ENCODE data around the gene TSPAN7.

Gene TSPAN7, protein sequence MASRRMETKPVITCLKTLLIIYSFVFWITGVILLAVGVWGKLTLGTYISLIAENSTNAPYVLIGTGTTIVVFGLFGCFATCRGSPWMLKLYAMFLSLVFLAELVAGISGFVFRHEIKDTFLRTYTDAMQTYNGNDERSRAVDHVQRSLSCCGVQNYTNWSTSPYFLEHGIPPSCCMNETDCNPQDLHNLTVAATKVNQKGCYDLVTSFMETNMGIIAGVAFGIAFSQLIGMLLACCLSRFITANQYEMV

DNA sequence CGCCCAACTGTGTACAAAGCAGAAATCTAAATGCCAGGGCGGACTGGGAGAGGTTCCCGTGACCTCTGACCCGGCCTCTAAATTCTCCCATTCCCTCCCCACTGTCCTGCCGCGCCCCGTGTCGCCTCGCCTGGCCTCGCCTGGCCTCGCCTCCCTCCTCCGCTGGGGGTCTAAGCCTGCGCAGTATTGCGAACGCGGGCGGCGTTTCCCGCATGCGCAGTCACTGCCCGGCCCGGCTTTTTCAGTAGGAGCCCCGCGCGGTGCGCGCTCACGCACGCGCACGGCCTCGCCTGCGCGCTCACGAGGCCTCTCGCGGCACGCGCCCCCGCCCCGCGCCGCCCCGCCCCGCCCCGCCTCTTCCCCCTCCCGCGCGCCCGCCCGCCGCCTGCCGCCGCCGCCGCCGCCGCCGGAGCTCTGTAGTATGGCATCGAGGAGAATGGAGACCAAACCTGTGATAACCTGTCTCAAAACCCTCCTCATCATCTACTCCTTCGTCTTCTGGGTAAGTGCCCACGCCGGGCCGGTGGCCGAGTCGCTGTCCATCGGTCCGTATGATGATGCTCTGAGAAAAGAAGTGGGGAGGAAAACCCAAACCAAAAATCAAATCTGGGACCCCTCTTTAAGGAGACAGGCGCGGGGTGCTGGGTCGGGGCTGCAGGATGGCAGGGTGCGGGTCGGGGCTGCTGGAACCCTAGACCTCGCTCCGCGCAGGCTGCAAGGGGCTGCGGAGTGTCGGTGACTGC, at the start of gene TSPAN7:
Gene TSPAN7, plus strand, starts transcription at position 417 of the 743 bp plus-strand sequence. Its CDS starts 5 bp downstream, at position 422.
- peak; percentile 87 for DNase-seq

DNA sequence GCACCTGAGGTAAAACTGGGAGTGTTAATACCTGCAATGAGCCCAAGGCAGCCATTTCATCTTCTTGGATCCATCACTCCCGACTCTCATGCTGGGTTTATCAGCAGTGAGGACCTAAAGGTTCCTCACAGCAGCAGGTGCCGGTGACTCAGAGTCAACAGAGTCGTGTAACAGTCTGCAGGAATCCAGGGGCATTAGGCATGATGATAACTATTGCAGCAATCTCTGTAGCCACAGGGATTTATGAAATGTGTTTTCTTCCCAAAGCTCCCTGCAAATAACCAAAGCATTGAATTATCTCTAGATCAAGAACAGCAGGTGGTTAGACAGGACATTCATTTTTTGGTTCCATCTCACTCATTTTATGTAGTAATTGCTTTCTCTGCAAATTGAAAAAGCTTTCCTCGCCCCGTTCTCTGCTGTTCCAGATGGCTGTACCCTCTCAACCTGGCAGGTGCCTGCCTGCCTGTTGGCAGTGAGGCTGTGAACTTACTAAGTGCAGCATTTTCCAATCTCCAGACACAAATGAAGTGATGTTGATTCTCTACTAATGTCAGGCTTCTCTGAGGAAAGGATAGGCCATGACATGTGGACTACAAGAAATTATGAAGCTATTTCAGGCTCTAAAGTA, 48.1 kb upstream of the TSPAN7 start:
- DNase-seq = no peak

DNA sequence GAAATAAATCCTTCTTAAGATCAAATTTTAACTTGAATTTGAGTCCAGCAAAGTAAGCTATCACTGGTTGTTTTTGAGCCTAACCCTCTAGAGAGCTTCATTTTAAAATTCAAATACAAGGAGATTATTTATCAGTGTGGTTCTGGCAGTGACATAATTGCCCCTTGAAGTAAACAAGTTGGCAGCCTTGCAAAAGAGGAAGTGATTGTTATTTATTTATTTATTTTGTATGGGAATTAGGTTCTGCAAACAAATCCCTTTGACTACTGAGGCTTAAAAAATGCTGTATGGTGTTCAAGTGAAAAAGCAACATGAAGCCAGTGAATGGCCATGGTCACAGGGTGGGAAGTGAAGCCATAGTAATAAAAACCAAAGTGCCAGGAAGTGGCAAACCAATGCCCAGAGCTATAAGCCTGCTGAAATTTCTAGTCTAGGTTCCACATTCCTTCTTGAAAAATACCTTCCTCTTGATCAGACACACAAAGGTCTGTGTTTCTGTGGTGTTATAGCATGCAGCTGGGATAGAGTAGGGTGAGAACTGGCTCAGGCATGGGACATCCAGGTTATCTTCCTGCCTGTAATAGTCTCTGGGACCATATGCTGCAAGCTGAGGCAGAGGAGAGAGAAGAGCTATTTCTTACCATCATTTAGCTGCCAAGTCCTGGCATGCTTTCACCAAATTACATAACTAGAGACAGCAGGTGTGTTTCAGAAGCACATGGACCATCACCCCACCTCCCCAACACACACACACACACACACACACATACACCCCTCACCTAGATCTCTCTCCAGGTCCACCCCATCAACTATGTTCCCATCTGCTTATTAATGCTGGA, 47.1 kb upstream of the TSPAN7 start:
- no peak for DNase-seq

DNA sequence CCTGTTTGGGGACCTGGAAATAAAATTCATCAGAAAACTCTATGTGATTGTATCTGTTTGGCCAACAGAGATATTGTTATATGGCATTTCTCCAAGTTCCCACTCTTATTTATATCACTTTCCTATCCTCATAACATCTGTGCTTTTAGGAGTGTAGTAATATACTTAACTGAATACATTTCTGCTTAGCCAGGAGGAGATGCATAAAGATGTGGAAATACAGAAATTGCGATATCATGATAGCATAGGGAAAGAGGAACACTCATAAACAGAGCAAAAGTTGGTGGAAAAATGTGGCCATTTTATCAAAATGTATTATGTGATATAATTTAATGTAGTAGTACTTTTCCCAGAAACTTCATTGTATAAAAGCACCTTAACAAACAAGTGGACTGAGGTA, 46.1 kb upstream of the TSPAN7 start:
- no peak for DNase-seq

DNA sequence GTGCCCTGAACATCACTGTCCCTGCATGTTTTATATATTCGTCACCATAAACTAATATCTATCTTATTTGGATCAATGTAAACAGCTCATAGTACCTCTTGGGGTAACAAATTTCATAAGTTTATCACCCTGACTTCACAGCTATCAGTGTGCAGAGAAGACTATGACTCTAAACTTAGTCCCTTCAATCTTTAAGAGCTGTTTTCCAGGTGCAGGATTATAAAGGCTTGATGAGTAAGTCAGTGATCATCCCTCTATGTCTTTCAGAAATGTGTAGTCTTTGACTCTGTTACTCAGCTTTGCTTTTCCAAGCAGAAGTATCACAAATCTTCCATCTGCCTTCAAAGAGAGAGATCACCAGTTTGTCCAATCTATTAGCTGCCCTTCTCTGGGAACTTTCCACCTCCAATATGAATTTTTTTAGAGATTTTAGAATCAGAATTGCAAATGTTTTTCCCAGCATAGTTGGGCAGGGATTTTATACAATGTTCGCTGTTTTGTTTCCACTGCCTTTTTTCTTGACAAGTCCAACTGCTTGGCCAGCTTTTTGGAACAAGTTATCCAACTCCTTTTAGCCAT, 45.1 kb upstream of the TSPAN7 start:
- no peak for DNase-seq

DNA sequence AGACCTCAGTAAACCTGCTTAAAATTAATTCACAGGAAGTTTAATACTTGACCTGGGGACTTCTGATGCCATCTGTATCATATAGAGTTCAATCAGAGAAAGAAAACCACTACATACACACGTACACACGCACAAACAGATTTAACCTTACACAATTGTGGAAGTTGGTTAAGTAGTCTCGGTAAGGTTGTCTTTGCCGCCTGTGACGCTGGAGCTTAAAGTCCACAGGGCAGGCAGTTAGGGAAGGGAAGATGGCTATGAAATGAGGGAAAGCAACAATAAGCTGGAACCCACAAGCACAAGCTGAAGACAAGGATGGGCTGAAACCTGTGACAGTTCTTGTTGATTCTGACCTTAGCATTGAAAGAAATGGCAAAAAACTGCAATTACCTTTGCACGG, 41.7 kb upstream of the TSPAN7 start:
- no peak for DNase-seq

DNA sequence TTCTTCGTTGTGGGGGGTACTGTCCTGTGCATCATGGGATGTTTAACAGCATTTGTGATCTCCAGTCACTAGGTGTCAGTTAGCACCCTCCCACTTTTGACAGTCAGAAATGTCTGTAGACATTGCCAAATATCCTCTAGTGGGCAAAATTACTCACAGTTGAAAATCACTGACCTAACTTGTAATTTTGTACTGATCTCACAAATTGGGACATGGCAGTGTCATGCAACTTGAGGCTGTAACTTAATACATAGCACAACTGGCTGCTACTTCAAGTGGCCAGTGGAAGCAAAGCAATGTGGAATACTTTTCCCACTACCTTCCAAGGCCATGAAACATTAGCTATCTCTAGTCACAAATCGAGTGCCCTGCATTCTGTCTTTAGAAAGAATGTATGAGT, 23.2 kb upstream of the TSPAN7 start:
- DNase-seq = no peak

DNA sequence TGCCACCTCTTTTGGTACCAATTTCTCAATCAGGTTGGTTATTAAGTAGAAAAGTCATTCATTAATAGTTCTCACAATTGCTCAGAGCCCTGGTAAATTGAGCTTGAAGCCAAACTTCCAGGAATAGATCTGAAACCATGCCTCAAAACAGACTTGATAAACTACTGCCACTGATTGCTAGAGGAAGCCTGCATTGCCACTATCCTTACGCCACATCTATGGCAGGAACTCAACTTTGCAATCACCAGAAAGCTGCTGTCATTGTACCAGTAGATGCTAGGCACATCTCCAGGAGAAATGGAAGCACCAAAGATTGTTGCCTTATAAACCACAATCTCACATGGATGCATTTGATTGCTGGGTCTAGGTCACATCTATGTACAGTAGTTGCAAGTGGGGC, 21.6 kb upstream of the TSPAN7 start:
- no peak for DNase-seq

DNA sequence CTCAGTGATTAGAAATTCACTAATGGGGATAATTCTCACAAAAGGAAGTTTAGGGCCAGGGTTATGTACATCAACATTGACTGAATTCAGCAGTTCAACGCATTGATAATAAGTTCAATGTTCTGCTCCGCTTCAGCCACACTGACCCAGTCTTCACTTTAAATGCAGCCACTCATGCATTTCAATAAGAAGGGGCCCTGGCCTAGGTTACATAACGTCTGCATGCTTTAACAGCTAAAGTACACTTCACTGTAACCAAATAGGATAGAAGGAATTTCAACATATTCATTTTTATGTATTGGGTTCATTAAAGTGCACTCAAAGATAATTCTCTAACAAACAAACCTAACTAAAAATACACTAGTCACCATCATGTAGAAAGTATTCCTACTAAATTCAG, 12.8 kb upstream of the TSPAN7 start:
- no peak for DNase-seq

DNA sequence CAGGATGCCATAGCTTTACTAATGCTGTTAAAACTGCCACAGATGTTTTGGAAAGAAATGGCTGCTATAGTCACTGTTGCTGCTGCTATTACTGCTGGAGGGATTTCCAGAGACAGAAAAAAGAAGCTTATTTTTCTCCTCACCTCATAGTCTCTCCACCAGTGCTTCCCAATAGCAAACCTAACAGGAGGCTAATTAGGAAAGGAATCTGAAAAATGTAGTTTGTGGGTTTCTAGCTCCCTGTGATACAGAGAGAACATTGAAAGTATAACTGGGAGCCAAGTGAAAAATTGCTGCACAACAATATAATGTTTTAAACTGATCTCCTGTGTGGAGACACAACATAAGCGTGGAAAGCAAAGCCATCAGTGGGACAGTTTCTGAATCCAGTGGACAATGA, 8.6 kb upstream of the TSPAN7 start:
- no peak for DNase-seq

DNA sequence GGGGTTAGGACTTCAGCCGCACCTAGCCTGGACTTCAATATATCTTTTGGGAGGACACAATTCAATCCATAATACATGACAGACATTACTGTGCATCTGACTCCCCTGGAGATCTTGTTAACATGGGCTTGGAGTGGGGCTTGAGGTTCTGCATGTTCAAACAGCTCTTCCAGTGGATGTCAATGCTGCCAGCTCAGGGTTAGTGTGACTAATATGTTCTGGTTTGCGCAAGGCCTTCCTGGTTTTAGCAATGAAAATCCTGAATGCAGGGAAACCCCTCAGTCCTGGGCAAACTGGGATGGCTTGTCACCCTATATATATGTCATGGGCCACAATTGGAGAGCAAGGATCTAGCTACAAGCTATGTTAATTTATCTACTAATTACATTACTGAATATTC, 2.7 kb upstream of the TSPAN7 start:
- DNase-seq = no peak

DNA sequence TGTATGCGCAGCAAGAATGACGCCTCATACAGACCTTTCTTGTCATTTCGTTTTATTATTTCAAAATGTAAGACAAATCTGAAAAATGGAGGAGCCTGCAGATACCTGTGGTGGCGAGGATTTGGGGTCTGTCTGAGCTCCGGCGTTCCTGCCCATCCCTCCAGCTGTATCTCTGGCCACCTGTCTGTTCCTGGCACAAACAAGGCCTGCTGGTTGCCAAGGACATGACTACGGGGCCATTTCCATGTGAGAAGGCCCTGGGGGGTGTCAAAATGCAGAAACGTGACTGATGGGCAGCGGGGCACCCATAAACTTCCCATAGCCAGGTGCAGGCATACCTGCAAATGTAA, 591 bp upstream of the TSPAN7 start:
- DNase-seq = no peak

DNA sequence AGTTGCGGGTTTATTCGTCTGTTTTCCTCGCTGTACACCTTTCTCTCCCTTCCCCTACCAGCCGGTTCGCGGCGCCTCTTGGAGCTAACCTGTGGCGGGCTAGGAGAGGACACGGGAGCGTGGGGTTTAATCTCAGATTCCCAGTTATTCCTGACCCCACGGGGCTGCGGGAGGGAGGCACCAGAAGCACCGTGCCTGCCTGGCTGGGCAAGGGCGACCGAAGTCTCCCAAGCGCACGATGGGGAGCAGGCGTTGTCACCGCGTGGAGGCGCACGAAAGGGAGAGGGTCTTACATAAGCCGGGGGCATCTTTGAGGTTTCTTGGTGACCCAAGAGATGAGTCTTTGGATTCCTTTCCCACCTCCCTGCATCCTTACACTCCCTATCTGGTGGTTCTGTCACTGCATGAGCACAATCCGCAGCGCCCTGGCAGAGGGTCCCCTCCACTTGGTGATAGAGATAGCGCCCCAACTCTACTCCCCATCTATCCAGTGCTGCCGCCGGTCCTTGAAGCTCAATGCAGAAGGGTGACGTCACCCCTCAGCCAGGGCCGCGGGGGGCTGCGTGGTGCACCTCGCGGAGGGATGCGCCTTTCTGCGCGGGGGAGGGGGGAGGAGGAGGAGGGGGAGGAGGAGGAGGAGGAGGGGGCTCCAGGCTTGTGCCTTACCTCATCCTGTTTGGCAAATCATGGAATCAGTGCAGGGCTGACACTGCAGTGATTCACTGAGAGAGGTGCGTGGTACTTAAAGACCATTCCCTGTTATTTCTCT, 793 bp downstream of the TSPAN7 start:
- peak; percentile 46 for DNase-seq

DNA sequence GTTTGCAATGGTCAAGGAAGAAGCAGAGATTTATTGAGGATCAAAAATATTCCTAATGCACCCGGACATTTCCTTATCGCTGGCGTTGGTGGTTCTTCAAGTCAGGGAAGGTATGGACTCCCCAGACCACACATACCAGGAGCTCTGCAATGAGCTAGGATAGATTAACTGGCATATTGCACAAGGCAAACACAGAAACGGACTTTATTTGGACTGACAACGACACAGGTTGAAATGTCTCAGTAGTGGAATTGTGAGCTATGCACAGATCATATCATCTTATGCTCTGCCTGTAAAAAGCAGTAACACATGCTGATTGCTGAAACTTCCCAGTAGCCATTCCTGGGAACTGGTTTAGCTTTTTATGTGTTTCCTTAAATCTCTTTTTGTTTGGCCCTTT, 1.7 kb downstream of the TSPAN7 start:
- DNase-seq = no peak

DNA sequence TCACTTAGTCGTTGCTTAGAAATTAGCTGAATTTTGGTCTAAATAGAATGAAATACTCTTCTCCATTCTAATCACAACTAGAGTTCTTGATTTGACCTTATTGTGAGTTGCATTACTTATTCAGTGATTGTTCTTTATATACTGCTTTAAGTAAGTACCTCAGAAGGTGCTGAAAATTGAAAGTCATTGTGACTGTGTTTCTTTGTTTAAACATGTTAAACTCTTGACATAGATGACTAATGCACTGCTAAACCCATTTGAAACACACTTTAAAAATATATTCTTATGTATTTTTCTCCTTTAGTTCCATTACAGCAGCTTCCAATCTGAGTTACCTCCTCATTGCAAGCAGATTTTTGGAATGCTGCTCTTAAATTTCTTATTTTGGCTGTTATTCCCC, 9.1 kb downstream of the TSPAN7 start:
- no peak for DNase-seq

DNA sequence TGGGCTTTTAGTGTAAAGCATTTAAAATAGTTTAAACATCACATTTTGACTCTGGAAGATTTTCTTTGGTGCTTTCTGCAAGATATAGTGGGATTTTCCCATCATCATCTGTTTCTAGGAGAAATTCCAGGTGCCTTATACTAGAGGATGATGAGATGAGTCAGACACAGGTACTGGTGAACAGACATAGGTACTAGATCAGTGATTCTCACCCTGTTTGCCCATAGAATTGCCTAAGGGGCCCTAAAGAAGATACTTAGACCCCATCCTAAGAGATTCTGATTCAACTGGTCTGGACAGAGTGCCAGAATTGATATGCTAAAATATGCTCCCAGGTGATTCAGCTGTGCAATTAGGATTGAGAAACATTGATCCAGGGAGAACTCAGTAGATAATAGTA, 9.7 kb downstream of the TSPAN7 start:
- DNase-seq = no peak

DNA sequence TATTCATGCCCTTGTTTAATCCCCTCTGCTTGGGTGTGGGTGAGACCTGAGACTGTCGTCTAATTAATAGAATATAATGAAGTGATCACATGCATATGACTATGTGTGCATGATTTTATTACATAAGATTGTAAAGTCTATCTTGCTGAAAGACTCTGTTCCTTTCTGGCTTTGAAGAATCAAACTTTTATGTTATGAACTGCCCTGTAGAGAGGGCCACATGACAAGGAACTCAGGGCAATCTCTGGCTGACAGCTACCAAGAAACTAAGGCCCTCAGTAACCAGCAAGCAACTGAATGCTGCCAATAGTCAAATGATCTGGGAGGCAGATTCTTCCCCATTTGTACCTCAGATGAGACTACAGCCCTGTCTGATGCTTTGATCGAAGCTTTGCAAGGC, 13.5 kb downstream of the TSPAN7 start:
- DNase-seq = no peak

DNA sequence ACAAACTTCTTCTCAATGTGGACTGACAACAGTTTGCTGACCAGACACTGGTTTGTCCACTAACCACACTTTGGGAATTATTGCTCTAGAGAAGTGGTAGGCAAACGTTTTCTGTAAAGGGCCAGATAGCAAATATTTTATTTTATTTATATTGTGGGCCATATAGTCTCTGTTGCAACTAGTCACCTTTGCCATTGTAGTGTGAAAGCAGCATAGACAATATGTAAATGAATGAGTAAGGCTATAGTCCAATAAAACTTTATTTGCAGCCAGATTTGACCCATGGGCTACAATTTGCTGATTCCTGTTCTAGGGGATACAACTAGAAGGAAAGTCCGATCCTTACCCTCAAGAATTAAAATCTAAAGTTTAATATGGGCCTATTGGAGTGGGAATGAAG, 14.5 kb downstream of the TSPAN7 start:
- no peak for DNase-seq

DNA sequence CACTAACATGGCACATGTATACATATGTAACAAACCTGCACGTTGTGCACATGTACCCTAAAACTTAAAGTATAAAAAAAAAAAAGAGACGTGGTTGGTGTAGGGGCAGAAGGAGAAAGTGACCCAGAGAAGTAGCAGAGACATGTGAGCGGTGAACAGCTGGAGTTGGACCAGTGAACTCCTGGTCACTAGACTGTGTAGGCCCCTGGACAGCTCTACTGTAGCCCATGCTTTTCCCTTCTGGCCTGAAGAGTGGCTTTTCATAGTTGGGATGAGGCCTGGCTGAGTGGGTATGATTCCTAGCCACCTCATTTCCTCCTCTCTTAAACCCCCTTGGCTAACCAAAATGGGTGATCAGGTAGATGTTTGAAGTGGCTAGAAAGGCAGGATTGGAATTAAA, 16.4 kb downstream of the TSPAN7 start:
- DNase-seq = no peak

DNA sequence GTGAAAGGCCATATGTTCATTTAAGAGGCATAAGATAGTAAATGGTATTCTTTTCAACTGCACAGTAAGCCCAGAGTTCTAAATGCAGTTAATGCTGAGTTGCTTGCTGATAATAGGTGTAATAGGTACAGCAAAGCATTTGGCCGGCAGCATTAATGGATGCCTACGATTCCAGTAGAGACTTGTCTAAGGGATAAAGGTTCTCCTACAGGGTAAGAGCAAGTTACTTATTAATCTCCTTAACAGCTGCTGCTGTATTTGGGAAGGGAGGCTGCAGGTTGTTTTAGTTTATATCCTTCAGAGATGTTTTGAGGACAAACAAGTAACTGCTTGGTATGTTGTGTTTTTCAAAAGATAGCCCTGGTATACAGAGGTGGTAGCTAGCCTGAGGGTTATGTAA, 16.8 kb downstream of the TSPAN7 start:
- no peak for DNase-seq

DNA sequence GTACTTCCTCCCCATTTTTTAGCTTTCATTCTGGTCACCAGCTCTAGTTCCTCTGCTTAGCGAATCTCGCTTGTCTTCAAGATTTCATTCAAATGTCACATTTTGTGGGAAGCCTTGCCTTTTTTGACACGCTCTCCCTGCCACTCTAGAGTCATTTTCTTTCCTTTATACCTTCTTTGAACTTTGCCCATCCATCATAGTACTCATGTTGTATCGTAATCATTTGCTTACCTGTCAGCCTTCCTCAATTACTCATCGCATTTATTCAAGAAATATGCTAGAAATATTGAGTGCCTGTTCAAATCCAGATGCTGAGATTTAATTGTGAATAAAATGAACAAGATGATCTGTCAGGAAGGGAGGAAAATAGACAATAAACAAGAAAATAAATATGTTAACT, 21.8 kb downstream of the TSPAN7 start:
- DNase-seq = no peak

DNA sequence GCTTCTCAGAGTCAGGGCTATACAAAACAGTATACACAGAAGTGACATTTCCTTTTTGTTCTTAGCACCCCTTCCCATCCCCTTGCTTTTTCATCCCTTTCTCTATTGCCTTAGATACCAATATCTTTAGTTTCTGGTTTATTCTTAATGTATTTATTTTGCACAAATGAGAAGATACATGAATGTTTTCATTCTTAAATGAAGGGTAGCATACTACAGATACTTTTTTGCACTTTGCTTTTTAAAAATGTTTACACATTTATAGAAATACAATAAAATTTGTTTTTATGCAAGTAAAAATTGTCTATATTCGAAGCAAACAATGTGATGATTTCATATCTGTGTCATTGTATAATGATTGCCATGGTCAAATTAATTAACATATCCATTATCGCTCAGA, 33.1 kb downstream of the TSPAN7 start:
- DNase-seq = no peak
